GM19468 (cell line): Measurements from ENCODE around the gene RRP15.

Experiments
- ATAC-seq: cut with Tn5 transposase; IDR thresholded peaks from one replicate; pipeline ENCODE4 v1.9.1; 2021; ENCODE audit warnings: mild to moderate bottlenecking, moderate library complexity, moderate number of reproducible peaks; ENCODE audit not compliant: unreplicated experiment; ENCODE audit errors: extremely low read depth

The RRP15 gene

DNA sequence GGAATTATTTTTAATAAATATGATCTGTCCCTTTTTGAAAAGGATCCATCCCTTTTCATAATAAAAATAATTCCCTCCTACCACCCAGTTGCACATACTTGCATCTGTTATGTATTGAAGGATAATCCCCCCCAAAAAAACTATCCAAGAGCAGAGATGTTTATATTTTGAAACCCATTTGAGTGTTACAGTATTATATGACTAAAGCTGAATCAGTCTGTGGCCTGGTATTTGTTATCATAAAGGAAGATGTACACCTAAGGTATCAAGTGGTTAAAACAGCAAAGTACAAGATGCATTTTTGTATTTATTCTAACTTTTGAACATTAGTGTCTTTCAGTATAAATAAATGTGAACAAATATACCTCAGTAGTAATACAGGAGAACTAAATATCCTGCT is 47.3 kb downstream of the RRP15 start:
- no peak for ATAC-seq

DNA sequence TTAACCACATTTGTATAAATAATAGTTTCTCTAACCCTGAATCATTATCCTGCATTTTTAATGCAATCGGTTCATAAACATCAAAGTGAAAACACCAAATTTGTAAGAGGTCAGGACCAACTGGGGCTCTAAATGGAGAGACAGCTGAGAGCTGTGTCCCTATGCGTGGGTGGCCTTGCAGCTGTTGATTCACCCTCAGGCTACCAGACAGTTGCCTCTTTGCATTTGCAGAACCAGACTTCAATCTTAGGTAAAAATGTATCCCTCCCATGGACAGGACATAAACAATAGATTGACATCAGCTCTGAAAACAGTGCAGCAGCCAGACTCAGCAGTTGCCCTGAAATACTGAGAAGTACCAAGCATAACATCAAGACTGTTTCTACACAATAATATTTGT is 51.2 kb downstream of the RRP15 start:
- no peak for ATAC-seq

DNA sequence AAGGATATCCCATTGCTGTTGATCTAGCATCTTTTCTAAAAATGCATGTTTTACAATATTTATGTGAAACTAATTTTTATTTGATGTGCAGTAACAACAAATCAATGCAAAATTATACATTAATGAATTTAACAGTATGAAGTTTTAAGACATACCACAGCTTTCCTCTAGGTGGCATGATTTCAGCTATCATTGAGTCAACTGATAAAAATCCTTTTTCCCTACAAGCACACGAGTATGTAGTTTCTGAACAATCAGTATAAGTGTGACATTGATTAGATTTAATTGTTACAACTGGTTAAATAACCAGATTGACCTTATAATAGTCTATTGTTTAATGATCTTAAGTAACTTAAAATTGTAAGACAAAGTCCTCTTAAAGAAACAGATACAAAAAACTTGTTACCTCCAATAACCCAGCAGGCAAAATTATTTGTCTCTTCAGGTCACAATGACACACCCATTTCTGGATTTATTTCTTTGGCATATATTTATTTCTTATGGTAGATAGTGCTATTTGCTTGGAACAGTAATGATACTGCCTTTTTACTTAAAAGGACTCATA is 54.3 kb downstream of the RRP15 start:
- ATAC-seq, result peak; percentile 35

DNA sequence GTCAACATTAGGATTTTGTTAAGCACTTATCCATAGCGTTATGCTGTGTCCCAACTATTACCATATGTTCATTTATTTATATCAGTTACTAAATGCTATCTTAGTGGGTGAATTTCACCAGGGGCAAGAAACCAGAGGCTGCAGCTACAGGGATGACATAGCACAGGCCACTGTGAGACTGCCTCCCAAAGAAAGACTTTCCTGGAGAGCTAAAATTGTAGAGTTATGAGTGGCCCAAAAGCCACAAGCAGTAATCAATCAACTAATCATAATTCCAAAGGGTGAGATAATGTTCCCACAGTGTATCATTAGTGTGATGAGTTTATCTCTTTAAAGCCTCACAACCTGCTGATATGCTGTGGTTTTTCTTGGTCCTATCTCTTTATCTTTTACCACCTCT is 56.2 kb downstream of the RRP15 start:
- no peak for ATAC-seq

DNA sequence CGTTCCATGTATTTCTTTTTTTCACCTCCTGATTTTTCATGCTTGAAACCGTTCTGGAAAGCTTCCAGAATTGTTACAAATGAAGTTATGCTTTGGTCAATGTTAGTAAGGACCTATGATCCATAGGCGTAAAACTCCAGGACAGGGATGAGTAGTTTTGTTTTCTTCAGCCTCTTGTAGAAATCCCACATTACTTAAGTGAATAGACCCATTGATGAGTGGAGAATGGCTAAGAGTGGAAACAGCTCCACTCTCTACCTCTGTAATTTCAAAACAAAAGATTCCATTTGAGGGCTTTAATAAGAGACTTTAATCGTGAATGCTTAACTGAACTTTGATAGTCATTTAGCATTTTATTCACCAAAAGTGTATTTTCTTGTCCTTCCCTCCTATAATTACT is 57.0 kb downstream of the RRP15 start:
- no peak for ATAC-seq

DNA sequence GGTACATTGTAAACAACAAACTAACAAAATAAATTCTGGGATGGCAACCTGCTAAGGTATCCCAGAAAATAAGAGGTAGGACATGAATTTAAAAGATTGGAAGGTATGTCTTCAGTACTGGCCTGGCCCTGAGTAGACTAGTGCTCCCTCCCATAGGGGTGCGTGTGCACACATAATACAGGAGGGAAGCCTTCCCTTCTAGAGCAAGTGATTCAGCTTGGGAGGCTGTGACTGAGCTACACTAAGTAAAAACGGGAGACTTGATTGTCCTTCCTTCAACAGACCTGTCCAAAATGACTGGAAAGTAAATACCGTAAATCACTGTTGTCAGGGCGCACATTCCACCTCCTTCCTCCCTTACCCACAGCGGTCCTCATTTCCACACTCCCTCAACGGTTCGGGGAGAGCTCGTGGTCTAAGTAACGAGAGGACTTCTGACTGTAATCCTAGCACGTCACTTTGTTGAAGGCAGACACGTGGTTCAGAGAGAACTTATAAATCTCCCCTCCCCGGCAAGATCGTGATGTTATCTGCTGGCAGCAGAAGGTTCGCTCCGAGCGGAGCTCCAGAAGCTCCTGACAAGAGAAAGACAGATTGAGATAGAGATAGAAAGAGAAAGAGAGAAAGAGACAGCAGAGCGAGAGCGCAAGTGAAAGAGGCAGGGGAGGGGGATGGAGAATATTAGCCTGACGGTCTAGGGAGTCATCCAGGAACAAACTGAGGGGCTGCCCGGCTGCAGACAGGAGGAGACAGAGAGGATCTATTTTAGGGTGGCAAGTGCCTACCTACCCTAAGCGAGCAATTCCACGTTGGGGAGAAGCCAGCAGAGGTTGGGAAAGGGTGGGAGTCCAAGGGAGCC is 60.0 kb downstream of the RRP15 start, which contains the start of gene TGFB2:
Gene TGFB2 (plus strand): TSS at position 523 of the 859 bp plus-strand sequence. CDS start 1,366 bp downstream, outside the sequence.
- no peak for ATAC-seq

DNA sequence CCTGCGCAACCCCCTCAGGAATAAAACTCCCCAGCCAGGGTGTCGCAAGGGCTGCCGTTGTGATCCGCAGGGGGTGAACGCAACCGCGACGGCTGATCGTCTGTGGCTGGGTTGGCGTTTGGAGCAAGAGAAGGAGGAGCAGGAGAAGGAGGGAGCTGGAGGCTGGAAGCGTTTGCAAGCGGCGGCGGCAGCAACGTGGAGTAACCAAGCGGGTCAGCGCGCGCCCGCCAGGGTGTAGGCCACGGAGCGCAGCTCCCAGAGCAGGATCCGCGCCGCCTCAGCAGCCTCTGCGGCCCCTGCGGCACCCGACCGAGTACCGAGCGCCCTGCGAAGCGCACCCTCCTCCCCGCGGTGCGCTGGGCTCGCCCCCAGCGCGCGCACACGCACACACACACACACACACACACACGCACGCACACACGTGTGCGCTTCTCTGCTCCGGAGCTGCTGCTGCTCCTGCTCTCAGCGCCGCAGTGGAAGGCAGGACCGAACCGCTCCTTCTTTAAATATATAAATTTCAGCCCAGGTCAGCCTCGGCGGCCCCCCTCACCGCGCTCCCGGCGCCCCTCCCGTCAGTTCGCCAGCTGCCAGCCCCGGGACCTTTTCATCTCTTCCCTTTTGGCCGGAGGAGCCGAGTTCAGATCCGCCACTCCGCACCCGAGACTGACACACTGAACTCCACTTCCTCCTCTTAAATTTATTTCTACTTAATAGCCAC is 60.7 kb downstream of the RRP15 start:
- peak; percentile 45 for ATAC-seq

DNA sequence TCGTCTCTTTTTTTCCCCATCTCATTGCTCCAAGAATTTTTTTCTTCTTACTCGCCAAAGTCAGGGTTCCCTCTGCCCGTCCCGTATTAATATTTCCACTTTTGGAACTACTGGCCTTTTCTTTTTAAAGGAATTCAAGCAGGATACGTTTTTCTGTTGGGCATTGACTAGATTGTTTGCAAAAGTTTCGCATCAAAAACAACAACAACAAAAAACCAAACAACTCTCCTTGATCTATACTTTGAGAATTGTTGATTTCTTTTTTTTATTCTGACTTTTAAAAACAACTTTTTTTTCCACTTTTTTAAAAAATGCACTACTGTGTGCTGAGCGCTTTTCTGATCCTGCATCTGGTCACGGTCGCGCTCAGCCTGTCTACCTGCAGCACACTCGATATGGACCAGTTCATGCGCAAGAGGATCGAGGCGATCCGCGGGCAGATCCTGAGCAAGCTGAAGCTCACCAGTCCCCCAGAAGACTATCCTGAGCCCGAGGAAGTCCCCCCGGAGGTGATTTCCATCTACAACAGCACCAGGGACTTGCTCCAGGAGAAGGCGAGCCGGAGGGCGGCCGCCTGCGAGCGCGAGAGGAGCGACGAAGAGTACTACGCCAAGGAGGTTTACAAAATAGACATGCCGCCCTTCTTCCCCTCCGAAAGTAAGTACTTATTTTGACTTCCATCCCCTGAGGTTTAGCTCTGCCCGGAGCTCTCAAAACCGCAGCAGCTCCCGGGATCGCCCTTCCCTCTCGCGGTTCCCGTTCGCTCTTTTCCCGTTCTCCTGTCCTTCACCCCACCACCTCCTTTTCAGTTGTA is 61.5 kb downstream of the RRP15 start:
- no peak for ATAC-seq

DNA sequence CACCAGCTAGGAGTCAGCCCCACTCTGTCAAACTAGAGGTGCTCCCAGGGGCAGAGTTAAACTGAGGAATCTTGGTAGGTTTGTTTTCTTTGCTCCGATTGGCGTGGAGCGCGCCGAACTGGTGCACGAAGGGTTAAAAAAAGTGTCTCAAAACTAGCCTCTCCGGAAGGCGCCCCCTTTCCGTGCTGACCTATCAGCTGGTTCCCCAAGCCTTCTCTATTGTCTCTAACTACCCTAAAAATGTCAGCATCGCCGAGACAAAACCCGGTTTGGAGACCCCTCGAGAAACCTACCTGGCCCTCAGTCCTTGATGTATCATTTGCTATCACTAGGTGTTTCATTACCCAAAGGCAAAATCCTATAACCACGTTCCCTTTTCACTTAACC is 62.2 kb downstream of the RRP15 start:
- no peak for ATAC-seq

DNA sequence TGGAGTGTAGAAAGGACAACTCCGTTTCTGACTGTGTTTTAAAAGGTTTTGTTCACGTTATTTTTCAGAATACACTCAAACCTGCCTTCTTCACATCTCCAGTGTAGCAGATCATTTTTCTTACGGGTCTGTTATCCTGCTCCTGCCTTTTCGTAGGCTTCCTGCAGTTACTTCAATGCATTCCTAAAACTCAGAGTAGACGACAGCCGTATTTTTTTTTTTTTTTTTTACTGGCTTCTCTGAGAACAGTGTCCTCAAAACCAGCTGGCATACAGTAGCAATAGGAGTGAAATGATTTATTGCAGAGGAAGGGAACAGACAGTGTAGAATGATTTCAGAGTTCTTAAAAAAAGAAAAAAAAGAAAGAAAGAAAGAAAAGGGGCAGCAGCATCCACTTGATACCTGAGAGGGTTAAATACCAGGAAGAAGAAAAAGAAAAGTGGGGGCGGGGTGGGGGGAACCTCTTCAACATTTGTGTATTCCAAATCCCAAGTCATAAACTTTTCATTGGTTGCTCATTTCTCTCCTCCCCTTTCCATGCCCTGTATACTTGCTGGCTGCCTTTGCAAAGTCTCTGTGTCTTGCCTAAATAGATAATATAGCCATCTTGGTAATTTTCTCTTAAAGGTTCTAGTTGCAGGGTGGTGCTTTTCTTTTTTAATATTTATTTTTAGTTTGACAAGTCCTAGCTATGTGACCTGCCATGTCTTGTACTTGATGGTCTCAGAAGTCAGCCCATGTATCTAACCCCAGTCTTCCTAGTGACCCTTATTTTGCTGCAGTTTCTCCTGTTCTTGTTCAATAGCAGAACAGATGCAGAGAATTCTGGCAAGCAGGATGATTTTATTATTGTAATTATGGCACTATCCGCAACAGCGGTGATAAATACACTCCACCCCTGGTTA is 62.9 kb downstream of the RRP15 start:
- ATAC-seq, result no peak

DNA sequence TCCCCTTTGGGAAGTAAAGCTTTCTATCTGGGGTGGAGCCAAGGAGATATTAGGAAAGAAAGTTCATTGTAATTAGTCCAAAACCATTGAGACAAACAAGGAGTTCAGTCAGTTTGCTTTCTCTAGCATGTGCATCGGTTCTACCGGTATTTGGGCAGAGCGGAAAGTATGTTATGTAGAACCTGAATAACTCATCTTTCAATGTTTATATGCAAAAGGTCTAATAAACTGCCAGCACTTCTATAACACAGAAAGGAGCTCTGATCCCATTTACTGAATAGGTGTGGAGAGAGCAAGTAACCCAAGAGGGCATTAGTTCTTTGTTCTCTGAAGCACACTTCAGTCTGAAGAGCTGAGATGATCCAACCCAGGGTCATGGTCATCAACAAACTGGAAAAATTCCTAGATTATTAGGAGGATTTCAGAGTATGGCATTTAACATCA is 63.6 kb downstream of the RRP15 start:
- no peak for ATAC-seq

DNA sequence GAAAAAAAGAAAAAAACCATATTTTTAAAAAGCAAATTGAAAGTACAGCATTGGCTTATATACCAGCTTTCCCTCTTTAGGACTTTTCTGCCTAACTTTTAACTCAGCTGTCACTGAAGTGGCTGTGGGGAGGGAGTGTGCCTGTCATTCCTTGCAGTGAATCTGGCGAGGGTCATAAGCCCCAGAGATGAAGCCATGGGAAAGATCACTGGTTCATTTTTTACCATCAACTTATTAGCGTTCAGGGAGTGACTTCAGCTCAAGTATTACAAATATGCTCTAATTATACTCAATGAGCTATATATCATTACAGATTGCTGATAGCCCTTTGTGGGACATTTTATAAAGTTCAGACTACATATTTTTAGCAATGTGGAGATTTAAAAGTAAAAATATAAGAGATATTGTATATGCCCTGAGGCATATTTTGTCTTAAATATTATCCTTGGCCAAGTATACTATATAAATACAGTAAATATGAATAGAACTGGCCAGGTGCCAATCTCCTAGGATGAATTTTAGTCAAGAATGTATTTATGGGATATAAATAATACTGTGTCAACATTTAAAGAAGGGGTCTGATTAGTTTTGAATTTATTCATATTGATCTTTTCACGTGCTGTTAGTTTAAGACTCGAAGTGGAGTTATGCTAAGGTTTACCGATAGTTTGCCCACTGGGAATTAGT is 64.4 kb downstream of the RRP15 start:
- no peak for ATAC-seq

DNA sequence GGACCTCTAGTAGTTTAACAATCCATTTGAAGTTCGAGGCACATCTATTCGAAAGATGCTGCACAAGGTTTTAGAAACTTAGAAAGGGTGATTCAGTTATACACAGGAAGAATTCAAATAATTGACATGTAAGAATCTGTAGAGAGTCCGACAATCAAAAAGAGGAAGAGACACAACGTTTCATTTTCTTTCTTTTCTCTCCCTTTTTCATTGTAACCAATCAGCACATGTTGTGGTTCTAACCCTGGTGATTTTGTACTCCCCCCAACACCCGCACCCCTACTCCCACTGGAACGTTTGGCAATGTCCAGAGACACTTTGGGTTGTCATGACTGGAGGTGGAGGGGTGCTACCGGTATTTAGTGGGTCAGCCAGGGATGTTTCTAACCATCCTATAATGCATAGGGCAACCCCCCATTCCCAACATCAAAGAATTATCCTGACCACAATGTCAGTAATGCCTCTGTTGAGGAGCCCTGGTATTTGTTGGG is 65.0 kb downstream of the RRP15 start:
- no peak for ATAC-seq

DNA sequence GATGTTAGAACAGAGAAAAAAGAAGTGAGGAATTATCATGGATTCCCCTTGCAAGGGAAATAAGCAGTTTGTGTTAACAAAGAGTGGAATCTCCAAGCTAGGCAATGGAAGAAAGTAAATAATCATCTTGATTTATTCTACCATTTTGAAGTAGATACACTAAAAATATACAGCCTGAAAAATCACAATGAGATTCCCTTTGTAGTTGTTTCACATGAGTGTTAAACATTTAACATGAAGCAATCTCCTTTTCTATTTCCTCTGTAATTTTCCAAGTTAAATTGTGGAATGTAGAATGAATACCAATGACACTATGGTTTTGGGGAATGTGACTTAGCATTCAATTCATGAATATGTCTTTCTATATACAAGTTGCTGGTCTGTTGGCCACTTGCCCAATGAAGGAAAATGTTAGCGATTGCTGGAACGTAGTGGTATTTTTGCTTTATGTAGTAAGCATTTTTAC is 65.7 kb downstream of the RRP15 start:
- ATAC-seq, result no peak

DNA sequence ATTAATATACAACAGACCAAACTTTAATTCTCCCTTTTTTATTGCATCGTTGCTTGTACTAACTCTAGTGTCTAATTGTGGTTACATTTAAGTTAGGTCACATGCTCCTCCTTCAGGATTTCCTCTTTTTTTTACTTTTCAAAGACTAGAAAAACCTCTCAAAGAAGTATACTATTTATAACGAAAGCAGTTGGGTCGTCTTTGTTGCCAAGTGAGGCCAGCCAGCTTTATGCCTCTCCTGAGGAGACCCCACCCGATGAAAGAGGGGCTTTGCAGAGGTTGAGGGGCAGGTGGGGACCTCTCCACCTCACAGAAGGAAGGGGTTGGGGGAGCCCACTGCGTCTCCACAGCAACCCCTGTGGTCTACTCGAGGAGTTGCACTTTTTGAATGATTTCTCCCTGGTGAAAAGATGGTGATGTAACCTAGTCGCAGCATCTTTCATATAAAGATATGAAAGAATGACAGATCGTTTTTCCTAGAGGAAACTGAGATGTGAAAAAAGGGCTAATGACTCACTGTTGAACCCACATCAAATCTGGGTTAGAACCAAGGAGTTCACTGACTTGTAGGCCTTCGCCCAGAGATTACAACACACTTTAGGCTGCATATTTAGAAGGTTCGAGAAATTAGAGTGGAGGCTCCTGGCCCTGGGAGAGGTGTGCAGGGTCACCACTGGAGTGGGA is 66.4 kb downstream of the RRP15 start:
- ATAC-seq, result no peak

DNA sequence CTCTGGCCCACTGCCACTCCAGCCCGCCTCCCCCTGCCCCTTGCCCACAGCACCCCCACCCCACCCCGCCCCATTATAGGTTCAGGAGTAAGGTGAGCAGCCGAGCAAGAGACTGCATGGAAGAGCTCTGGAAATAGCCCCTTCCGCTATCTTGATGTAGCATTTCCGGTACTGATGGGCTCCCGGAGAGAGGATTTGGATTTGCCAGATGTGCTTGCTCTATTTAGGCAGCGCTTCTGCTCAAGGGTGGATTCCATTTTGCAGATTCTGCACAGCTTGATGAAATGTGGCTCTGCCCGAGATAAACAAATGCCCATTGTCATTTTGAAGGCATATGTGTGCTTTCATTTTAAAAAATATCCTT is 67.0 kb downstream of the RRP15 start:
- ATAC-seq, result no peak

DNA sequence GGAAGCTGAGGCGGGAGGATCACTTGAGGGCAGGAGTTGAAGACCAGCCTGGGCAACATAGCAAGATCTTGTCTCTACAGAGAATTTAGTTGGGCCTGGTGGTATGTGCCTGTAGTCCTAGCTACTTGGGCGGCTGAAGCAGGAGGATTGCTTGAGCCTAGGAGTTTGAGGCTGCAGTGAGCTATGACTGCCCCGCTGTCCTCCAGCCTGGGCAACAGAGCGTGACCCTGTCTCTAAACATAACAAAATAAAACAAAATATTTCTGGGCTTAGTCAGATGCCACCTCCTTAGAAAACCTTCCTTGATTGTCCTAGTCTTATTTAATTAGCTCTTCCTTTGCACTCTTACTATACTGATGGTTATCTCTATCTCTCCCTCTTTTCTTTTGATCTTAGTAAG is 68.6 kb downstream of the RRP15 start:
- no peak for ATAC-seq

DNA sequence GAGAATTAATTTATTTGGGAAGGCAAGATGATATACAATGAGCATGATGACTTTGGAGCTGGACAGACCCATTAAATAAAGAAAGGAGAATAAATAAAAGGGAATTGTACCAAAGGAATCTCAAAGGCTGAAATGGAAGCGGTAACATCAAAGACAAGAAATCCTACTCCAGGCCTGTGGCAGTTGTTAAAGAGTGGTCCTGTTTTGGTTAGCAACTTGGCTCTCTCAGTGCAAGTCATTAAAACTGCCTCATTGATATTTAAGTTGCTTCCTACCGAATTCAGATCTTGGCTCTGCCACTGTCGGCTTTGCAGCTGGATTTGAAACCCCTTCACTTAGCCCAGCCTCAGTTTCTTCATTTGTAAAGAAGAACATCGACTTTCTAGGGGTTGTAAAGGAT is 70.2 kb downstream of the RRP15 start:
- ATAC-seq, result no peak
